ENCODE data around the gene MMP28. TPM values are rescaled to one million over a fixed set of nuclear protein-coding genes. Genes with fewer than 3 reads are reported as not detected.
A peak's percentile ranks its signal among the peaks of the same experiment; 100 is the strongest.

MMP28 gene, protein sequence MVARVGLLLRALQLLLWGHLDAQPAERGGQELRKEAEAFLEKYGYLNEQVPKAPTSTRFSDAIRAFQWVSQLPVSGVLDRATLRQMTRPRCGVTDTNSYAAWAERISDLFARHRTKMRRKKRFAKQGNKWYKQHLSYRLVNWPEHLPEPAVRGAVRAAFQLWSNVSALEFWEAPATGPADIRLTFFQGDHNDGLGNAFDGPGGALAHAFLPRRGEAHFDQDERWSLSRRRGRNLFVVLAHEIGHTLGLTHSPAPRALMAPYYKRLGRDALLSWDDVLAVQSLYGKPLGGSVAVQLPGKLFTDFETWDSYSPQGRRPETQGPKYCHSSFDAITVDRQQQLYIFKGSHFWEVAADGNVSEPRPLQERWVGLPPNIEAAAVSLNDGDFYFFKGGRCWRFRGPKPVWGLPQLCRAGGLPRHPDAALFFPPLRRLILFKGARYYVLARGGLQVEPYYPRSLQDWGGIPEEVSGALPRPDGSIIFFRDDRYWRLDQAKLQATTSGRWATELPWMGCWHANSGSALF
- total RNA-seq: 10 to 100 TPM; 15.0 to 15.2 TPM
- polyA plus RNA-seq: 10 to 100 TPM; 10.0 to 30.1 (median 13.4) TPM
- total RNA-seq: 0.17 to 22.8 (median 11.2) reads per million in 6 experiments

- Mint-ChIP-seq H3K4me1 (peaks cover 18 to 56% (median 38%) of the 10 kb centered on the region in 4 donors), H3K36me3 (no peaks in the 10 kb centered on the region), H3K27me3 (peaks cover 0 to 32% (median 8%) of the 10 kb centered on the region in 5 donors), H3K9me3 (no peaks in the 10 kb centered on the region), H3K27ac (peak within 1 kb of the TSS in 6 of 10 donors; percentile 7 to 70 (median 25)), H3K4me3 (peak within 1 kb of the TSS; percentile 79 to 92 (median 84))
- POLR2A ChIA-PET: interaction anchor here (0.9 to 7.2 kb wide), 5 partner anchors 9 to 31 kb away, joined by 3 to 41 read pairs (median 3); partner anchors contain the start of gene TAF15
- ATAC-seq (peak; percentile 78 to 85), DNase-seq (peak in 7 of 10 donors; percentile 31 to 57 (median 48))
Measured at GRCh38 chr17:35795007-35795870, at the start of gene MMP28. MMP28 (minus strand) TSS chr17:35795641; CDS start chr17:35795377, 264 bp downstream.

DNA sequence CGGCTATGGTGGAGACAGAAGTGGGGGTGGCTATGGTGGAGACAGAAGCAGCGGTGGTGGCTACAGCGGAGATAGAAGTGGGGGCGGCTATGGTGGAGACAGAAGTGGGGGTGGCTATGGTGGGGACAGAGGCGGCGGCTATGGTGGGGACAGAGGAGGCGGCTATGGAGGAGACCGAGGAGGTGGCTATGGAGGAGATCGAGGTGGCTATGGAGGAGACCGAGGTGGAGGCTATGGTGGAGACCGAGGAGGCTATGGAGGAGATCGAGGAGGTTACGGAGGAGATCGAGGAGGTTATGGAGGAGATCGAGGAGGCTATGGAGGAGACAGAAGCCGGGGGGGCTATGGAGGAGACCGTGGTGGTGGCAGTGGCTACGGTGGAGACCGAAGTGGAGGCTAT lies 49.1 kb upstream of the MMP28 start:
- Mint-ChIP-seq H3K36me3 (peaks cover 0 to 93% (median 26%) of the 10 kb centered on the region in 3 donors), H3K27ac (peak overlapping the region in 4 of 10 donors; percentile 7 to 91 (median 72)), H3K4me1 (peaks cover 2 to 15% (median 3%) of the 10 kb centered on the region in 4 donors), H3K27me3 (no peaks in the 10 kb centered on the region), H3K4me3 (peak overlapping the region in 1 of 10 donors; percentile 39), H3K9me3 (no peaks in the 10 kb centered on the region)
- ATAC-seq: no peak
- DNase-seq: no peak
- POLR2A ChIA-PET: no interaction called here

DNA sequence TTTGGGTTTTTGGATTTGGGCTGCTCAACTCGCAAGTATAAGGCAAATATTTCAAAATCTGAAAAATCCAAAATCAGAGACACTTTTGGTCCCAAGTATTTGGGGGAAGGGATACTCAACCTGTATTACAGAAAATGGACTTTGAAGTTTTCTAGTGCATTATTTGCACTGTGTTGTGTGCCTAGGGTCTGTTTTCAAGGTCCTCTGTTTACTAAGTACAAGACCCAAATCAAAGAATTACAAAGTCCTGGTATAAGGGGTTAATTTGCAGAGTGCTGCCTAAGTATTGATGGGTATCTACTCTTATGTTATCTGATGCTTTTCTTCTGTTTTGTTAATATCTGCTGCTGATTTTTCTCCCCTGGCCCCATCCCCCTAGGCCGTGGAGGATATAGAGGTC lies 48.3 kb upstream of the MMP28 start:
- Mint-ChIP-seq H3K27ac (peak overlapping the region in 8 of 10 donors; percentile 29 to 91 (median 53)), H3K36me3 (peaks cover 0 to 93% (median 26%) of the 10 kb centered on the region in 3 donors)

GRCh38 chr17:35842239-35842638 lies 46.8 kb upstream of the MMP28 start:
- peaks cover 0 to 91% (median 28%) of the 10 kb centered on the region in 3 donors for H3K36me3 Mint-ChIP-seq
- H3K4me1 Mint-ChIP-seq: peaks cover 0 to 9% (median under 1%) of the 10 kb centered on the region in 4 donors
- no peak overlapping the region for H3K4me3 Mint-ChIP-seq
- H3K27me3 Mint-ChIP-seq: no peaks in the 10 kb centered on the region
- DNase-seq (no peak), ATAC-seq (no peak)
- POLR2A ChIA-PET: interaction anchor here (0.6 kb wide), 1 partner anchor 38 kb away, joined by 4 read pairs; no protein-coding TSS in a partner anchor
- H3K9me3 Mint-ChIP-seq: no peaks in the 10 kb centered on the region
- peak overlapping the region in 7 of 10 donors; percentile 13 to 74 (median 33) for H3K27ac Mint-ChIP-seq

More for the DNA sequence above, 48.3 kb upstream of the MMP28 start:
- Mint-ChIP-seq H3K9me3 (no peaks in the 10 kb centered on the region), H3K4me1 (peaks cover 0 to 14% (median under 1%) of the 10 kb centered on the region in 4 donors), H3K27me3 (no peaks in the 10 kb centered on the region), H3K4me3 (no peak overlapping the region)
- no peak for ATAC-seq
- POLR2A ChIA-PET: no interaction called here
- DNase-seq: no peak

DNA sequence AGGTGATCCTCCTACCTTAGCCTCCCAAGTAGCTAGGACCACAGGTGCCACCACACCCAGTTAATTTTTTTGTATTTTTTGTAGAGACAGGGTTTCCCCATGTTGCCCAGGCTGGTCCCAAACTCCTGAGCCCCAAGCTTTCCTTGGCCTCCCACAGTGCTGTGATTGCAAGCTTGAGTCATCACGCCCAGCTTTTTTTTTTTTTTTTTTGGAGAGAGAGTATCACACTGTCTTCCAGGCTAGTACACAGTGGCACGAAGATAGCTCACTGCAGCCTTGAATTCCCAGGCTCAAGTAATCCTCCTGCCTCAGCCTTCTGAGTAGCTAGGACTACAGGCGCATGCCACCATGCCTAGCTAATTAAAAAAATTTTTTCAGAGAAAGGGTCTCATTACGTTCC lies 46.1 kb upstream of the MMP28 start:
- Mint-ChIP-seq H3K27me3 (no peaks in the 10 kb centered on the region), H3K27ac (peak overlapping the region in 2 of 10 donors; percentile 15 to 56), H3K4me1 (peaks cover 0 to 9% (median under 1%) of the 10 kb centered on the region in 4 donors), H3K4me3 (no peak overlapping the region), H3K9me3 (no peaks in the 10 kb centered on the region), H3K36me3 (peaks cover 0 to 92% (median 29%) of the 10 kb centered on the region in 3 donors)
- POLR2A ChIA-PET: no interaction called here
- ATAC-seq: no peak
- no peak for DNase-seq

DNA sequence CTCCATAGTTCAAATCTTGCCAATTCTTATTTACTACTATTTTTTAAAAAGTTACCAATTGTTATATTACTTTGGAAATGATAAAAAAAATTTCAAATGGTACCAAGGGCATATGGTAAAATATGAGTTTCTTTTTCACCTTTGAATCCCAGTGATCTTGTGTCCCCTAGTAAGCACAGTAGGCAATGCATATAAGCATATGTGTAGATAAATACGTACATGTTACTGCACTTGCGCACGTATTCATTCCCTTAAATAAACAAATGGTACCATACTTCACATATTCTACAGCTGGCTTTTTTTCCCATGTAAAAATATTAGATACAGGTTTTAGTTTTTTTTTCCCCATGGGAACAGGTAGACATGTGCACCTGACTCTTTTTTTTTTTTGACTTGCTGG lies 45.7 kb upstream of the MMP28 start:
- no peaks in the 10 kb centered on the region for H3K9me3 Mint-ChIP-seq
- H3K27me3 Mint-ChIP-seq: no peaks in the 10 kb centered on the region
- peaks cover 0 to 92% (median 32%) of the 10 kb centered on the region in 3 donors for H3K36me3 Mint-ChIP-seq
- DNase-seq (no peak), ATAC-seq (no peak)
- peaks cover 0 to 9% (median under 1%) of the 10 kb centered on the region in 4 donors for H3K4me1 Mint-ChIP-seq
- POLR2A ChIA-PET: no interaction called here
- no peak overlapping the region for H3K4me3 Mint-ChIP-seq
- peak overlapping the region in 2 of 10 donors; percentile 15 to 56 for H3K27ac Mint-ChIP-seq

- DNase-seq (no peak), ATAC-seq (no peak)
- Mint-ChIP-seq H3K27me3 (no peaks in the 10 kb centered on the region), H3K27ac (no peak overlapping the region), H3K4me1 (peaks cover 4 to 18% (median 10%) of the 10 kb centered on the region in 4 donors), H3K36me3 (peaks cover 0 to 87% (median 10%) of the 10 kb centered on the region in 3 donors), H3K4me3 (no peak overlapping the region), H3K9me3 (no peaks in the 10 kb centered on the region)
- POLR2A ChIA-PET: no interaction called here
Measured at GRCh38 chr17:35825206-35825605, 29.8 kb upstream of the MMP28 start.

DNA sequence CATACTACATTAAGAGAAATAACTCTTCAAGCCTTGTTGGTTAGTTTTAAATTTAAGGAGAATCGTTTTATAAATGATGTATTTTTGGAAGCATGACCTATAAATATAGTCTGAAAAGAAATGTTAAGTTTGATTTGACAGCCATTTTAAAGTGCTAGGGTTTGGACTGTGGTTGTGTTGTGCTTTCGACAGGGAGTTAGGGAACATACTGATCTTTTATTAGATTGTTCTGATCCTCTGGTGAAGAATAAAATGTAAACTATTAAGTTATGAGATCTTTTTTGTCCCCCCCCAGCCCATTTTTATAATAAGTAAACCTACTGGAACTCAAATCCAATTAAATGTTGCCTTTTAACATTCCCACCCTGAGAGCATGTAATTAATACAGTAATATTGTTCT lies 25.9 kb upstream of the MMP28 start:
- Mint-ChIP-seq H3K27me3 (no peaks in the 10 kb centered on the region), H3K36me3 (peaks cover 0 to 92% (median 14%) of the 10 kb centered on the region in 3 donors)

GRCh38 chr17:35819455-35819854 lies 24.0 kb upstream of the MMP28 start:
- no peak for DNase-seq
- peaks cover 21 to 51% (median 43%) of the 10 kb centered on the region in 4 donors for H3K4me1 Mint-ChIP-seq
- no peaks in the 10 kb centered on the region for H3K9me3 Mint-ChIP-seq
- no peaks in the 10 kb centered on the region for H3K27me3 Mint-ChIP-seq
- H3K4me3 Mint-ChIP-seq: peak overlapping the region in 1 of 10 donors; percentile 12
- no peak for ATAC-seq
- peaks cover 0 to 90% (median 14%) of the 10 kb centered on the region in 3 donors for H3K36me3 Mint-ChIP-seq
- POLR2A ChIA-PET: interaction anchor here (1.0 to 2.5 kb wide), 2 partner anchors 10 to 55 kb away, joined by 3 to 15 read pairs; partner anchors contain the start of gene TAF15
- peak overlapping the region in 7 of 10 donors; percentile 11 to 71 (median 31) for H3K27ac Mint-ChIP-seq

More for the DNA sequence above, 25.9 kb upstream of the MMP28 start:
- H3K4me3 Mint-ChIP-seq: no peak overlapping the region
- POLR2A ChIA-PET: no interaction called here
- no peaks in the 10 kb centered on the region for H3K9me3 Mint-ChIP-seq
- ATAC-seq (no peak), DNase-seq (no peak)
- peaks cover 11 to 33% (median 27%) of the 10 kb centered on the region in 4 donors for H3K4me1 Mint-ChIP-seq
- peak overlapping the region in 1 of 10 donors; percentile 17 for H3K27ac Mint-ChIP-seq

DNA sequence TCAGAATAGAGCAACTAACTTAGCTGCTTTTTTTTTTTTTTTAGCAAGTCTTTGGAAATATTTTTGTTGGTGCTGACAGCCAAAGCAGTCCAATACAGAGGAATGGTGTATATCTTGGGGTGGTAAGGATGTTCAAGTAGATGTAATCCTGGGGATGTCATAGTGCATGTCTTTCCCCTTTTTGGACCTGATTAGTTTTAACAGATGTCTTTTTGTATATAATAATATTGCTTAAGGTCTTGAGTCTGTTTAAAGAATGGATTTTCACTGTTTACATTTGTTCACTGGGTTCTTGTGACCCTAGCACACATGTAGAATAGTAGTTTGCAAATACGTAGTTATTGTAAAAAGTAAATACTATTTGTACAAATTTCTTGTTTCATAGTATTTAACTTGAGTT lies 21.8 kb upstream of the MMP28 start:
- Mint-ChIP-seq H3K9me3 (no peaks in the 10 kb centered on the region), H3K4me3 (peak overlapping the region in 2 of 10 donors; percentile 18), H3K36me3 (peaks cover 0 to 87% (median 5%) of the 10 kb centered on the region in 3 donors), H3K27ac (no peak overlapping the region), H3K27me3 (no peaks in the 10 kb centered on the region), H3K4me1 (peaks cover 26 to 62% (median 55%) of the 10 kb centered on the region in 4 donors)
- ATAC-seq (no peak), DNase-seq (no peak)
- POLR2A ChIA-PET: interaction anchor here (0.7 to 1.0 kb wide), 2 partner anchors 9 kb away, joined by 3 read pairs; no protein-coding TSS in a partner anchor

- no peak overlapping the region for H3K27ac Mint-ChIP-seq
- peaks cover 0 to 84% (median 5%) of the 10 kb centered on the region in 3 donors for H3K36me3 Mint-ChIP-seq
Measured at GRCh38 chr17:35816723-35817122, 21.3 kb upstream of the MMP28 start.

More at GRCh38 chr17:35816723-35817122, 21.3 kb upstream of the MMP28 start:
- Mint-ChIP-seq H3K4me3 (peak overlapping the region in 2 of 10 donors; percentile 10 to 22), H3K4me1 (peaks cover 26 to 67% (median 58%) of the 10 kb centered on the region in 4 donors), H3K9me3 (no peaks in the 10 kb centered on the region), H3K27me3 (no peaks in the 10 kb centered on the region)
- POLR2A ChIA-PET: interaction anchor here (0.7 kb wide), 1 partner anchor 8 kb away, joined by 3 read pairs; no protein-coding TSS in a partner anchor
- DNase-seq (no peak), ATAC-seq (no peak)

Measured in naive thymus-derived CD8-positive, alpha-beta T cell (primary cell).